Ascending aorta (tissue), 2 donors: ENCODE results near the gene TBX21. TPM values are rescaled to one million over a fixed set of nuclear protein-coding genes. Genes with fewer than 3 reads are reported as not detected.

Experiments
- DNase-seq, 2 donors: peaks; one replicate each; pipeline ENCODE4 v3.0.0-alpha.2; 2019; ENCODE audit warnings: low spot score in 2 of 2
- H3K27ac ChIP-seq, 2 donors: fragments of 200-600 bp; sonication (generic); one replicate each; pipeline ENCODE4 v1.5.1; 2016 to 2017; ENCODE audit warnings: mild to moderate bottlenecking in 1 of 2
- H3K27me3 ChIP-seq: fragments of 200-600 bp; sonication (generic); one replicate; pipeline ENCODE4 v1.5.1; 2017
- H3K36me3 ChIP-seq, 2 donors: fragments of 200-600 bp; sonication (generic); one replicate each; pipeline ENCODE4 v1.5.1; 2016
- H3K4me1 ChIP-seq, 2 donors: fragments of 200-600 bp; sonication (generic); one replicate each; pipeline ENCODE4 v1.5.1; 2016 to 2017; ENCODE audit warnings: mild to moderate bottlenecking in 1 of 2
- H3K4me3 ChIP-seq, 2 donors: fragments of 200-600 bp; sonication (generic); one replicate each; pipeline ENCODE4 v1.5.1; 2016 to 2017; ENCODE audit warnings: mild to moderate bottlenecking in 1 of 2
- H3K9me3 ChIP-seq, 2 donors: fragments of 200-600 bp; sonication (generic); one replicate each; pipeline ENCODE4 v1.5.1; 2016
- CTCF ChIP-seq, 3 experiments: fragments of 200-600 bp in 2 of 3; fragments of 450-650 bp in 1 of 3; sonication (generic) in 2 of 3; IDR thresholded peaks; one replicate each; pipeline ENCODE4 v1.5.1; 2016 to 2019; ENCODE audit warnings: antibody characterized with exemption in 3 of 3, mild to moderate bottlenecking in 1 of 3, moderate library complexity in 1 of 3
- intact Hi-C: fragments of 100-400 bp; cut with DNase I; formaldehyde crosslinking; loops from one replicate; pipeline ENCODE4 v1.15.1; 2023
- total RNA-seq: library from RNA; depleted of rRNA; stranded (reverse); fragments of >200 nt; gene quantifications from one replicate; pipeline ENCODE4 v1.1.0, GENCODE V29; 2016

The TBX21 gene
- total RNA-seq, 1 donor from 2014 or later: not detected

- Histone ChIP-seq H3K4me1 (no peaks in the 10 kb centered on the region), H3K36me3 (no peaks in the 10 kb centered on the region), H3K4me3 (no peak overlapping the region), H3K9me3 (no peaks in the 10 kb centered on the region), H3K27me3 (peaks cover 10% of the 10 kb centered on the region), H3K27ac (no peak overlapping the region)
- intact Hi-C loops: no loop called here
- TF ChIP-seq CTCF (IDR thresholded peaks at IDR 0.05): no peak
- no peak for DNase-seq
Measured at GRCh38 chr17:47778184-47778635, 45.2 kb downstream of the TBX21 start.

DNA sequence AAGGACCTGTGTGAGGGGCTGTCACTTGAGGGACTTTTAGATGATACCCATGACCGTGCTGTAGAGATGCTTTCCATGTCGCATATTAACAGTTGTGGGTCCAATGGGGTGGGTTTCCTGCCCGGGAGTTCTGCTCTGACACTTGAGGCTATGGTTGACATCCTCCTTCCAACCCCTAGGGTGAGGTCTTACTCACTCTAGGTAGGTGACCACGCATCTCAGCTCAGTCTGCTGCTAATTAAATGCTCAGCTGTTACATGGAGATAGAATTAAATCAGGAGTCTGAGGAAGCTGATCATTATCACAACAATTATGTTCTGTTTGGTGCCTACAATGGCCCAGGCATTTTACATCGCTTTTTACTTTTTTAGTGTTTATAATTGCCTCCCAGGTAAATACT, 48.4 kb downstream of the TBX21 start:
- Histone ChIP-seq H3K4me3 (no peak overlapping the region), H3K4me1 (no peaks in the 10 kb centered on the region), H3K9me3 (no peaks in the 10 kb centered on the region), H3K27me3 (peaks cover 5% of the 10 kb centered on the region), H3K27ac (no peak overlapping the region), H3K36me3 (no peaks in the 10 kb centered on the region)
- intact Hi-C loops: no loop called here
- TF ChIP-seq CTCF (IDR thresholded peaks at IDR 0.05): no peak
- DNase-seq: no peak

DNA sequence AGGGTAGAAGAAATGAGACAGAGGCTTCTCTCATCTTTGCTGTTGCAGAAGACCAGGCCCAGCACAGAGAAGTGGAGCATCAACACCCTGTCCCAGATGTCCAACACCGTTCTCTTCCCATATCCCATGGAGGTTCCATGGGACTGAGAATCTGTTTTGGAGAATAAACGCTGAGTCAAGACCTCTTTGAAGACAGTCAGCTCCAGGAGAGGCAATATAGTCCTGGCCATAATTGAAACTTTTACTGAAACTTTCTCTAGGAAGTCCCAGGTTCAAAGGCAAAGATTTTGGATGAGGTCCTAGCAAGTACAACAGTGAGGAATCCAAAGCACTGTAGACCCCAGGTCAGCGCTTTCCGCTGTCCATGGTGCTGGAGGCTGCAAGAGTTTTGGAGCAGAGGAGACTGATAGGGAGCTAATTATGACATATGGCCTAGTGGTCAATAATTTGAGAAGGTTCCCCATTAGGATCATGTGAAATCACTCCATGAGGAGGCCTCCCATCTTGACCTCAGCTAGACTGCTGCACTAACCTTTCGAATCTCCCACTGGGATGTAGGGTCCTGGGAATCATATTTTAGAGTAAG, 52.6 kb downstream of the TBX21 start:
- no peak overlapping the region for H3K4me3 ChIP-seq
- intact Hi-C loops: no loop called here
- no peaks in the 10 kb centered on the region for H3K36me3 ChIP-seq
- no peak for TF ChIP-seq CTCF (IDR thresholded peaks at IDR 0.05)
- DNase-seq: no peak
- H3K27ac ChIP-seq: no peak overlapping the region
- H3K4me1 ChIP-seq: peaks cover 4 to 6% of the 10 kb centered on the region in 2 donors
- no peaks in the 10 kb centered on the region for H3K9me3 ChIP-seq
- H3K27me3 ChIP-seq: peaks cover 4% of the 10 kb centered on the region

DNA sequence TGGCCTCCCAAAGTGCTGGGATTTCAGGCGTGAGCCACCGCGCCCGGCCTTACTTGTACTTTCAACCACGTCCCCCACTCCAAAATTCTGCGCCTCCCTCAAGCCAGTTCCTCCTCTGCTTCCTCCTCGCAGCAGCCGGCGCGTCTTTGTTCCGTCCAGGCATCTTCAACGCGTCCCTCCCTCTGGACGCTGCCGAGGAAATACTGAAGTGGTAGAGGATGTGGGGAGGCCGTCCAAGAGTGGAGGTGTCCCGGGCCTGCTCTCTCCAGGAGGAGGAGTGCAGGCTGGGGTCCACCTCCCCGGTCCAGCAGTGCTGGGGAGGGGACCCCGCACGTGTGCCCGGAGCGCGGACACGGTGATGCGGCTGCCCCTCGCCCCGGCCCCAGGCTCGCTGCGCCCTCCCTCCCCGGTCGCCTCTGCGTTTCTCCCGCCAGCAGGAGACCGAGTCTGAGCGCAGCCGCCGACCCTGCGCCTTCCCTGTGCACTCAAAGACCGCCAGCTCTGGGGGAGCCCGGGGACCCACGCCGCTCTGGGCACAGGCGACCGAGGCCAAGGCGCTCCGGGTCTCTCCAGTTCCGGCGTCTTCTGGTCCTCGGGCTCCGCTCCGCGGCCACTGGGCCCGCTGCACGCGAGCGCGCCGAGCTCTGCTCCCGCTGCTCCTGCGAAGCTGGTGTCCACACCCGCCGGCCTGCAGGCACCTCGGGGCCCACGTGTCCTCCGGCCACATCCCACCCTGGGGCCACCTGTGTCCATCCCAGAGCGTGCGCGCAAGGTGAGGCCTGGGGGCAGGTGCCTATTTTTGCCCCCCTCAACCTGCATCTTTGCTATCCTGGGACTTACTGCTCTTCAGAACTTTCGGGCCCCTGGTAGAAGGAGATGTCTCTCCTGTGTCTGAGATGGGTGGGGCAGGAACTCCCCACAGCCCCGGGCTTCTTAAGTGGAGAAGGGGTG, 56.9 kb downstream of the TBX21 start:
- Histone ChIP-seq H3K27ac (no peak overlapping the region), H3K4me3 (peak overlapping the region; percentile 45 to 55)
- intact Hi-C loops: no loop called here

DNA sequence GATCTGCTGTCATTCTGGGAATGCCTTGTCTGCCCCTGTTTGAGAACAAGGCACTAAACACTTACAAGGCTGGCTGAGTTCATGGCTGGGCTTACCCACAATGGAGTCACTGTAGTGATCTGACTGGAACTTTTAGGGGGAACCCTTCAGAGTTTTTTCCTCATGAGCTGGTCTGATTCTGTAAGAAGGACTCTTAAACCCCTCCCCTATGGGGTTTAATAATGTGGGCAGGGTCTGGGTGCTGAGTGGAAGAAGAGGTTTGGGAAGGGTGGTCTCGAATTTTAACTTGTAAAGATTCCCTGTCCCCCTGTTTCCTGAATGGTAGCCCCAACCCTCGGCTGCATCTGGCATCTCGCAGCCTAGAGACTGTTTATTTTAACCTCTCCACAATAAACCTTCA, 58.0 kb downstream of the TBX21 start:
- Histone ChIP-seq H3K4me1 (peaks cover 4 to 6% of the 10 kb centered on the region in 2 donors), H3K4me3 (no peak overlapping the region), H3K36me3 (no peaks in the 10 kb centered on the region), H3K27ac (no peak overlapping the region), H3K27me3 (peaks cover 4% of the 10 kb centered on the region), H3K9me3 (no peaks in the 10 kb centered on the region)
- no peak for TF ChIP-seq CTCF (IDR thresholded peaks at IDR 0.05)
- intact Hi-C loops: no loop called here
- DNase-seq: no peak

More for the DNA sequence above, 56.9 kb downstream of the TBX21 start:
- H3K36me3 ChIP-seq: no peaks in the 10 kb centered on the region
- peaks cover 4% of the 10 kb centered on the region for H3K27me3 ChIP-seq
- no peaks in the 10 kb centered on the region for H3K9me3 ChIP-seq
- peak; percentile 34 to 53 (median 41) for TF ChIP-seq CTCF (IDR thresholded peaks at IDR 0.05)
- peaks cover 4 to 6% of the 10 kb centered on the region in 2 donors for H3K4me1 ChIP-seq
- no peak for DNase-seq
